ENCODE data around the gene PRKCZ.

The PRKCZ gene

GRCh38 chr1:2019571-2020309 is 30.5 kb upstream of the PRKCZ start:
- Histone ChIP-seq H3K4me3 (ENCODE audit: insufficient read length, low read depth) (peak overlapping the region; percentile 19), H3K36me3 (ENCODE audit: insufficient read depth, insufficient read length, low read length) (no peaks in the 10 kb centered on the region), H3K9ac (ENCODE audit: insufficient read length, low read depth) (peak overlapping the region; percentile 42), H3K9me3 (ENCODE audit: insufficient read depth, low read length) (no peaks in the 10 kb centered on the region), H3K4me1 (ENCODE audit: insufficient read depth, insufficient read length) (peaks cover 2% of the 10 kb centered on the region), H3K27me3 (ENCODE audit: insufficient read depth, insufficient read length) (peaks cover 25% of the 10 kb centered on the region)
- TF ChIP-seq SUZ12 (IDR thresholded peaks at IDR 0.05; ENCODE audit: extremely low read depth, insufficient read depth, insufficient read length) (no peak), YY1 (IDR thresholded peaks at IDR 0.05; ENCODE audit: insufficient read depth, insufficient read length) (no peak), ZNF274 (IDR thresholded peaks at IDR 0.05; ENCODE audit: low read depth, low read length) (no peak)
- no peak for DNase-seq (ENCODE audit: low read depth, low spot score)

- H3K4me1 ChIP-seq (ENCODE audit: insufficient read depth, insufficient read length): peaks cover 2% of the 10 kb centered on the region
- no peak for DNase-seq (ENCODE audit: low read depth, low spot score)
- TF ChIP-seq ZNF274 (IDR thresholded peaks at IDR 0.05; ENCODE audit: low read depth, low read length): no peak
- TF ChIP-seq SUZ12 (IDR thresholded peaks at IDR 0.05; ENCODE audit: extremely low read depth, insufficient read depth, insufficient read length): no peak
- no peak for TF ChIP-seq YY1 (IDR thresholded peaks at IDR 0.05; ENCODE audit: insufficient read depth, insufficient read length)
Measured at GRCh38 chr1:2020310-2020655, 29.9 kb upstream of the PRKCZ start.

GRCh38 chr1:2021550-2021949 is 28.7 kb upstream of the PRKCZ start:
- H3K27me3 ChIP-seq (ENCODE audit: insufficient read depth, insufficient read length): peaks cover 25% of the 10 kb centered on the region

More at GRCh38 chr1:2020310-2020655, 29.9 kb upstream of the PRKCZ start:
- Histone ChIP-seq H3K9ac (ENCODE audit: insufficient read length, low read depth) (no peak overlapping the region), H3K9me3 (ENCODE audit: insufficient read depth, low read length) (no peaks in the 10 kb centered on the region), H3K4me3 (ENCODE audit: insufficient read length, low read depth) (no peak overlapping the region), H3K36me3 (ENCODE audit: insufficient read depth, insufficient read length, low read length) (no peaks in the 10 kb centered on the region), H3K27me3 (ENCODE audit: insufficient read depth, insufficient read length) (peaks cover 25% of the 10 kb centered on the region)

GRCh38 chr1:2022063-2022770 is 28.0 kb upstream of the PRKCZ start:
- H3K4me1 ChIP-seq (ENCODE audit: insufficient read depth, insufficient read length): peaks cover 2% of the 10 kb centered on the region
- no peak overlapping the region for H3K9ac ChIP-seq (ENCODE audit: insufficient read length, low read depth)
- no peaks in the 10 kb centered on the region for H3K9me3 ChIP-seq (ENCODE audit: insufficient read depth, low read length)
- H3K27me3 ChIP-seq (ENCODE audit: insufficient read depth, insufficient read length): peaks cover 25% of the 10 kb centered on the region
- no peak for DNase-seq (ENCODE audit: low read depth, low spot score)
- no peak overlapping the region for H3K4me3 ChIP-seq (ENCODE audit: insufficient read length, low read depth)
- H3K36me3 ChIP-seq (ENCODE audit: insufficient read depth, insufficient read length, low read length): no peaks in the 10 kb centered on the region
- TF ChIP-seq ZNF274 (IDR thresholded peaks at IDR 0.05; ENCODE audit: low read depth, low read length) (no peak), YY1 (IDR thresholded peaks at IDR 0.05; ENCODE audit: insufficient read depth, insufficient read length) (no peak), SUZ12 (IDR thresholded peaks at IDR 0.05; ENCODE audit: extremely low read depth, insufficient read depth, insufficient read length) (no peak)

More at GRCh38 chr1:2021550-2021949, 28.7 kb upstream of the PRKCZ start:
- Histone ChIP-seq H3K36me3 (ENCODE audit: insufficient read depth, insufficient read length, low read length) (no peaks in the 10 kb centered on the region), H3K9ac (ENCODE audit: insufficient read length, low read depth) (no peak overlapping the region), H3K4me1 (ENCODE audit: insufficient read depth, insufficient read length) (peaks cover 2% of the 10 kb centered on the region), H3K4me3 (ENCODE audit: insufficient read length, low read depth) (no peak overlapping the region), H3K9me3 (ENCODE audit: insufficient read depth, low read length) (no peaks in the 10 kb centered on the region)
- no peak for DNase-seq (ENCODE audit: low read depth, low spot score)
- TF ChIP-seq YY1 (IDR thresholded peaks at IDR 0.05; ENCODE audit: insufficient read depth, insufficient read length) (no peak), ZNF274 (IDR thresholded peaks at IDR 0.05; ENCODE audit: low read depth, low read length) (no peak), SUZ12 (IDR thresholded peaks at IDR 0.05; ENCODE audit: extremely low read depth, insufficient read depth, insufficient read length) (no peak)

GRCh38 chr1:2023187-2023586 is 27.0 kb upstream of the PRKCZ start:
- H3K9ac ChIP-seq (ENCODE audit: insufficient read length, low read depth): no peak overlapping the region
- H3K9me3 ChIP-seq (ENCODE audit: insufficient read depth, low read length): no peaks in the 10 kb centered on the region
- no peak overlapping the region for H3K4me3 ChIP-seq (ENCODE audit: insufficient read length, low read depth)
- no peaks in the 10 kb centered on the region for H3K36me3 ChIP-seq (ENCODE audit: insufficient read depth, insufficient read length, low read length)
- H3K4me1 ChIP-seq (ENCODE audit: insufficient read depth, insufficient read length): peaks cover 2% of the 10 kb centered on the region
- peaks cover 25% of the 10 kb centered on the region for H3K27me3 ChIP-seq (ENCODE audit: insufficient read depth, insufficient read length)
- TF ChIP-seq SUZ12 (IDR thresholded peaks at IDR 0.05; ENCODE audit: extremely low read depth, insufficient read depth, insufficient read length) (no peak), ZNF274 (IDR thresholded peaks at IDR 0.05; ENCODE audit: low read depth, low read length) (no peak), YY1 (IDR thresholded peaks at IDR 0.05; ENCODE audit: insufficient read depth, insufficient read length) (no peak)
- no peak for DNase-seq (ENCODE audit: low read depth, low spot score)

- H3K9ac ChIP-seq (ENCODE audit: insufficient read length, low read depth): no peak overlapping the region
- no peak overlapping the region for H3K4me3 ChIP-seq (ENCODE audit: insufficient read length, low read depth)
- H3K4me1 ChIP-seq (ENCODE audit: insufficient read depth, insufficient read length): peaks cover 2% of the 10 kb centered on the region
- H3K36me3 ChIP-seq (ENCODE audit: insufficient read depth, insufficient read length, low read length): no peaks in the 10 kb centered on the region
- H3K27me3 ChIP-seq (ENCODE audit: insufficient read depth, insufficient read length): peaks cover 25% of the 10 kb centered on the region
- TF ChIP-seq SUZ12 (IDR thresholded peaks at IDR 0.05; ENCODE audit: extremely low read depth, insufficient read depth, insufficient read length) (no peak), YY1 (IDR thresholded peaks at IDR 0.05; ENCODE audit: insufficient read depth, insufficient read length) (no peak), ZNF274 (IDR thresholded peaks at IDR 0.05; ENCODE audit: low read depth, low read length) (no peak)
- no peak for DNase-seq (ENCODE audit: low read depth, low spot score)
- H3K9me3 ChIP-seq (ENCODE audit: insufficient read depth, low read length): no peaks in the 10 kb centered on the region
Measured at GRCh38 chr1:2024451-2024850, 25.8 kb upstream of the PRKCZ start.

GRCh38 chr1:2024887-2025286 is 25.3 kb upstream of the PRKCZ start:
- peaks cover 21% of the 10 kb centered on the region for H3K27me3 ChIP-seq (ENCODE audit: insufficient read depth, insufficient read length)
- no peak overlapping the region for H3K9ac ChIP-seq (ENCODE audit: insufficient read length, low read depth)
- no peaks in the 10 kb centered on the region for H3K9me3 ChIP-seq (ENCODE audit: insufficient read depth, low read length)
- H3K4me1 ChIP-seq (ENCODE audit: insufficient read depth, insufficient read length): peaks cover 2% of the 10 kb centered on the region
- no peak for TF ChIP-seq SUZ12 (IDR thresholded peaks at IDR 0.05; ENCODE audit: extremely low read depth, insufficient read depth, insufficient read length)
- TF ChIP-seq ZNF274 (IDR thresholded peaks at IDR 0.05; ENCODE audit: low read depth, low read length): no peak
- no peak for TF ChIP-seq YY1 (IDR thresholded peaks at IDR 0.05; ENCODE audit: insufficient read depth, insufficient read length)
- H3K4me3 ChIP-seq (ENCODE audit: insufficient read length, low read depth): no peak overlapping the region
- H3K36me3 ChIP-seq (ENCODE audit: insufficient read depth, insufficient read length, low read length): no peaks in the 10 kb centered on the region
- no peak for DNase-seq (ENCODE audit: low read depth, low spot score)

All from NT2/D1 (cell line).